WTC11 (cell line): ENCODE results near the gene JMJD4. TPM values are rescaled to one million over a fixed set of nuclear protein-coding genes. Genes with fewer than 3 reads are reported as not detected.

Experiments
- ATAC-seq: fragments of 200-7000 bp; cut with Tn5 transposase; 2 replicates; pipeline ENCODE4 v1.10.0; 2021; ENCODE audit warnings: mild to moderate bottlenecking, moderate library complexity
- CTCF ChIA-PET: fragments of 300-600 bp; sonication (Branson Sonifier 250); formaldehyde crosslinking; loops from one replicate; lab custom pipeline; 2021; ENCODE audit warnings: antibody characterized with exemption; lab: Charles Lee
- POLR2A ChIA-PET: fragments of 350-600 bp; sonication (Branson Sonifier 250); formaldehyde crosslinking; loops from one replicate; lab custom pipeline; 2021; ENCODE audit warnings: antibody characterized with exemption; lab: Charles Lee
- DNase-seq: peaks from one replicate; pipeline ENCODE4 v3.0.0; 2021; ENCODE audit warnings: low spot score
- H3K27ac Mint-ChIP-seq: 2 replicates; pipeline ENCODE4 v1.8.0; 2021; ENCODE audit warnings: mixed read lengths
- H3K27me3 Mint-ChIP-seq: 2 replicates; pipeline ENCODE4 v1.8.0; 2021; ENCODE audit warnings: low read depth, mild to moderate bottlenecking, moderate library complexity, mixed read lengths
- H3K36me3 Mint-ChIP-seq: 2 replicates; pipeline ENCODE4 v1.8.0; 2021; ENCODE audit warnings: mixed read lengths
- H3K4me1 Mint-ChIP-seq: 2 replicates; pipeline ENCODE4 v1.8.0; 2022; ENCODE audit warnings: mixed read lengths
- H3K4me3 Mint-ChIP-seq: 2 replicates; pipeline ENCODE4 v1.8.0; 2021; ENCODE audit warnings: mild to moderate bottlenecking, moderate library complexity, mixed read lengths
- H3K9me3 Mint-ChIP-seq: 2 replicates; pipeline ENCODE4 v1.8.0; 2021; ENCODE audit warnings: mixed read lengths
- ARID4B ChIP-seq: sonication (generic); formaldehyde crosslinking; IDR thresholded peaks from 2 replicates; pipeline ENCODE4 v1.8.0; 2023; ENCODE audit warnings: missing genetic modification reagents, mild to moderate bottlenecking, borderline replicate concordance
- ATF6 ChIP-seq: sonication (generic); formaldehyde crosslinking; IDR thresholded peaks from 2 replicates; pipeline ENCODE4 v1.8.1; 2023; ENCODE audit warnings: mild to moderate bottlenecking, missing genetic modification reagents
- CBFB ChIP-seq: sonication (generic); formaldehyde crosslinking; IDR thresholded peaks from 2 replicates; pipeline ENCODE4 v1.8.1; 2022; ENCODE audit warnings: mild to moderate bottlenecking, low read depth, missing genetic modification reagents
- CDX4 ChIP-seq: fragments of 250-450 bp; sonication (Bioruptor Pico); IDR thresholded peaks from 2 replicates; pipeline ENCODE4 v1.9.0; 2021; ENCODE audit warnings: moderate library complexity, mild to moderate bottlenecking, inconsistent platforms, borderline replicate concordance
- CREB1 ChIP-seq: sonication (generic); formaldehyde crosslinking; IDR thresholded peaks from 2 replicates; pipeline ENCODE4 v1.8.0; 2023; ENCODE audit warnings: mild to moderate bottlenecking, missing genetic modification reagents
- ELF4 ChIP-seq: sonication (generic); formaldehyde crosslinking; IDR thresholded peaks from 2 replicates; pipeline ENCODE4 v1.8.1; 2022; ENCODE audit warnings: low read depth, mild to moderate bottlenecking, moderate library complexity, missing genetic modification reagents
- FOXJ3 ChIP-seq: sonication (generic); formaldehyde crosslinking; IDR thresholded peaks from 2 replicates; pipeline ENCODE4 v1.9.0; 2021; ENCODE audit warnings: missing genetic modification reagents, mild to moderate bottlenecking, borderline replicate concordance
- FOXP1 ChIP-seq: sonication (generic); formaldehyde crosslinking; IDR thresholded peaks from 2 replicates; pipeline ENCODE4 v1.8.0; 2022; ENCODE audit warnings: missing genetic modification reagents, mild to moderate bottlenecking, moderate library complexity, borderline replicate concordance
- MAX ChIP-seq: sonication (generic); formaldehyde crosslinking; IDR thresholded peaks from 2 replicates; pipeline ENCODE4 v1.8.0; 2022; ENCODE audit warnings: mild to moderate bottlenecking, missing genetic modification reagents
- PREB ChIP-seq: sonication (generic); formaldehyde crosslinking; IDR thresholded peaks from 2 replicates; pipeline ENCODE4 v1.8.1; 2022; ENCODE audit warnings: mild to moderate bottlenecking, missing genetic modification reagents, moderate library complexity, borderline replicate concordance
- SOX15 ChIP-seq: fragments of 250-450 bp; sonication (Bioruptor Pico); IDR thresholded peaks from 2 replicates; pipeline ENCODE4 v1.9.0; 2021; ENCODE audit warnings: mild to moderate bottlenecking
- TCF7 ChIP-seq: sonication (generic); formaldehyde crosslinking; IDR thresholded peaks from 2 replicates; pipeline ENCODE4 v1.8.0; 2022; ENCODE audit warnings: mild to moderate bottlenecking, low read depth, missing genetic modification reagents, moderate library complexity
- ZNF423 ChIP-seq: fragments of 250-450 bp; sonication (Bioruptor Pico); IDR thresholded peaks from 2 replicates; pipeline ENCODE4 v2.1.2; 2022; ENCODE audit warnings: mild to moderate bottlenecking, moderate library complexity
- ZNF512 ChIP-seq: sonication (generic); formaldehyde crosslinking; IDR thresholded peaks from 2 replicates; pipeline ENCODE4 v1.8.1; 2022; ENCODE audit warnings: missing genetic modification reagents, borderline replicate concordance
- total RNA-seq: library from RNA; stranded (reverse); gene quantifications from 3 replicates; pipeline ENCODE4 v1.2.3, GENCODE V29; 2021

The JMJD4 gene
- total RNA-seq, 1 experiment from 2014 or later, result 13.7 TPM

GRCh38 chr1:227761621-227762230 lies 26.6 kb upstream of the JMJD4 start:
- Mint-ChIP-seq H3K27me3 (no peaks in the 10 kb centered on the region), H3K4me1 (no peaks in the 10 kb centered on the region), H3K27ac (no peak overlapping the region), H3K9me3 (no peaks in the 10 kb centered on the region), H3K4me3 (no peak overlapping the region), H3K36me3 (peaks cover 38% of the 10 kb centered on the region)
- ATAC-seq, result no peak
- no peak for DNase-seq
- no peak for TF ChIP-seq ATF6 (CRISPR knock-in tag)
- TF ChIP-seq FOXJ3 (CRISPR knock-in tag), result no peak
- no peak for TF ChIP-seq ZNF512 (CRISPR knock-in tag)
- no peak for TF ChIP-seq CREB1 (CRISPR knock-in tag)
- TF ChIP-seq CBFB (CRISPR knock-in tag), result no peak
- no peak for TF ChIP-seq ELF4 (CRISPR knock-in tag)
- no peak for TF ChIP-seq PREB (CRISPR knock-in tag)
- TF ChIP-seq ZNF423 (CRISPR knock-in tag), result no peak
- TF ChIP-seq SOX15 (CRISPR knock-in tag), result no peak
- no peak for TF ChIP-seq ARID4B (CRISPR knock-in tag)
- no peak for TF ChIP-seq CDX4 (CRISPR knock-in tag)
- TF ChIP-seq MAX (CRISPR knock-in tag), result no peak
- no peak for TF ChIP-seq FOXP1 (CRISPR knock-in tag)
- no peak for TF ChIP-seq TCF7 (CRISPR knock-in tag)
- ChIA-PET POLR2A (no interaction called here), CTCF (interaction anchor here (0.7 to 2.0 kb wide), 13 partner anchors 13 to 281 kb away, joined by 3 to 21 read pairs (median 4); partner anchors contain the start of gene WNT9A)
